ENCODE measurements around the gene RUNDC3A. TPM values are rescaled to one million over a fixed set of nuclear protein-coding genes. Genes with fewer than 3 reads are reported as not detected.

Gene RUNDC3A
- total RNA-seq = 0.26 and 3.1 TPM in 2 replicates

GRCh38 chr17:44308320-44308818 is at the start of gene RUNDC3A:
Gene RUNDC3A, plus strand, starts transcription at chr17:44308601. Its CDS starts 232 bp downstream, at chr17:44308833.
- H3K27me3 ChIP-seq (ENCODE audit: control insufficient read depth, insufficient read depth, low read length) = no peaks in the 10 kb centered on the region
- TF ChIP-seq, protein P1, sequence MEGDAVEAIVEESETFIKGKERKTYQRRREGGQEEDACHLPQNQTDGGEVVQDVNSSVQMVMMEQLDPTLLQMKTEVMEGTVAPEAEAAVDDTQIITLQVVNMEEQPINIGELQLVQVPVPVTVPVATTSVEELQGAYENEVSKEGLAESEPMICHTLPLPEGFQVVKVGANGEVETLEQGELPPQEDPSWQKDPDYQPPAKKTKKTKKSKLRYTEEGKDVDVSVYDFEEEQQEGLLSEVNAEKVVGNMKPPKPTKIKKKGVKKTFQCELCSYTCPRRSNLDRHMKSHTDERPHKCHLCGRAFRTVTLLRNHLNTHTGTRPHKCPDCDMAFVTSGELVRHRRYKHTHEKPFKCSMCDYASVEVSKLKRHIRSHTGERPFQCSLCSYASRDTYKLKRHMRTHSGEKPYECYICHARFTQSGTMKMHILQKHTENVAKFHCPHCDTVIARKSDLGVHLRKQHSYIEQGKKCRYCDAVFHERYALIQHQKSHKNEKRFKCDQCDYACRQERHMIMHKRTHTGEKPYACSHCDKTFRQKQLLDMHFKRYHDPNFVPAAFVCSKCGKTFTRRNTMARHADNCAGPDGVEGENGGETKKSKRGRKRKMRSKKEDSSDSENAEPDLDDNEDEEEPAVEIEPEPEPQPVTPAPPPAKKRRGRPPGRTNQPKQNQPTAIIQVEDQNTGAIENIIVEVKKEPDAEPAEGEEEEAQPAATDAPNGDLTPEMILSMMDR (IDR thresholded peaks at IDR 0.05; ENCODE audit: insufficient read depth, low read length, severe bottlenecking) = no peak
- peak within 1 kb of the TSS; percentile 47 for H3K4me3 ChIP-seq (ENCODE audit: low read depth, low read length)
- FAIRE-seq (no peak), DNase-seq (ENCODE audit: low read depth) (peak; percentile 52)
- H3K36me3 ChIP-seq (ENCODE audit: control insufficient read depth, insufficient read depth, low read length) = no peaks in the 10 kb centered on the region

GRCh38 chr17:44258811-44259351 is 49.5 kb upstream of the RUNDC3A start:
- Histone ChIP-seq H3K36me3 (ENCODE audit: control insufficient read depth, insufficient read depth, low read length) (no peaks in the 10 kb centered on the region), H3K4me3 (ENCODE audit: low read depth, low read length) (no peak overlapping the region), H3K27me3 (ENCODE audit: control insufficient read depth, insufficient read depth, low read length) (peaks cover 2% of the 10 kb centered on the region)
- FAIRE-seq (no peak), DNase-seq (ENCODE audit: low read depth) (no peak)
- TF ChIP-seq, protein P1 (IDR thresholded peaks at IDR 0.05; ENCODE audit: insufficient read depth, low read length, severe bottlenecking) = no peak

- FAIRE-seq = no peak
- H3K4me3 ChIP-seq (ENCODE audit: low read depth, low read length) = no peak overlapping the region
- TF ChIP-seq, protein P1 (IDR thresholded peaks at IDR 0.05; ENCODE audit: insufficient read depth, low read length, severe bottlenecking) = no peak
- H3K36me3 ChIP-seq (ENCODE audit: control insufficient read depth, insufficient read depth, low read length) = no peaks in the 10 kb centered on the region
- DNase-seq (ENCODE audit: low read depth) = no peak
- peaks cover 2% of the 10 kb centered on the region for H3K27me3 ChIP-seq (ENCODE audit: control insufficient read depth, insufficient read depth, low read length)
These were observed 48.1 kb upstream of the RUNDC3A start for GRCh38 chr17:44260296-44260695.

DNA sequence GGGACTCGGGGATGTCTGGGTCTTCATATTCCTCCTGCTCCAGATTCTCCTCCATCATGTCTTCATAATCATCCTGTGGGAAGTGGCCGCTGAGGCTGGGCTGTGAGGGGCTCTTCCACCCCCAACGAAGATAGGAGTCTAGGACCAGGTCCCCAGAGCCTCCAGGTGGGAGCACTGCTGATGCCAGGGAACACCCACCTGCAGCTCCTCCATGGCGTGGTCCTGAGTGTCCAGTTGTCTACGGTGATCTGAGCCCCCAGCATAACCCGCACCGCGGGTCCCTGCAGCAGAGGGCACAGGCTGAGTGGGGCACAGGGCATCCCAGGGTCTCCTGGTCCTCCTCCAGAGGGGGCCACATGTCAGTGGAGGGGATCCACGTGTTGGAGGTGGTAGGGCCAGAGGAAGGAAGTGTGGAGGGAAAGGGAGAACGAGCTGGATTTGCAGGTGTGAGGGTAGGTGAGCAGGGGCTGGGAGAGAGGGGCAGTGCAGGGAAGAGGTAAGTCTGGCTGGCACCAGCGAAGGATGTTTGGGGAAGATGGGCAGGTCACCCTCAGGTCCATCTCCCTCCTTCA is 45.7 kb upstream of the RUNDC3A start:
- H3K27me3 ChIP-seq (ENCODE audit: control insufficient read depth, insufficient read depth, low read length) = peaks cover 3% of the 10 kb centered on the region
- DNase-seq (ENCODE audit: low read depth) = no peak
- TF ChIP-seq, protein P1 (IDR thresholded peaks at IDR 0.05; ENCODE audit: insufficient read depth, low read length, severe bottlenecking) = no peak
- no peak for FAIRE-seq
- H3K4me3 ChIP-seq (ENCODE audit: low read depth, low read length) = no peak overlapping the region
- H3K36me3 ChIP-seq (ENCODE audit: control insufficient read depth, insufficient read depth, low read length) = no peaks in the 10 kb centered on the region

DNA sequence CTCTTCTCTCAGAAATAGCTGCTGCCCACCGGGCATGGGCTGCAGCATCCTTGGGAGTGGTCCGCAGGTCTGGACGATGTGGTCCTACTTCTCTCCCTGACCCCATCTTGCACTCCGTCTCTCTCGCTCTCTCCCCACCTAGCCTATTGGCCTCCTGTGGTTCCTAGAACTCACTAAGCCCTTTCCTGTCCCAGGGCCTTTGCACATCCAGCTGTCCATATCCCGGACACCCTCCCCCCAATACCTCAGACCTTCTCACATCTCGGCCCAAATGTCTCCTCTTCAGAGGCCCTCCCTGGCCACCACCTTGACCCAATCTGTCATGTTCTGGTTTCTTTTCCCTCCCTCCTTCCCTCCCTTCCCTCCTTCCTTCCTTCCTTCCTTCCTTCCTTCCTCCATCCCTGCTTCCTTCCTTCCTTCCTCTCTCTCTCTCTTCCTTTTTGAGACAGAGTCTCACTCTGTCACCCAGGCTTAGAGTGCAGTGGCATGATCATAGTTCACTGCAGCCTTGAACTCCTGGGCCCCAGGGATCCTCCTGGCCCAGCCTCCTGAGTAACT is 45.0 kb upstream of the RUNDC3A start:
- FAIRE-seq (no peak), DNase-seq (ENCODE audit: low read depth) (no peak)
- TF ChIP-seq, protein P1 (IDR thresholded peaks at IDR 0.05; ENCODE audit: insufficient read depth, low read length, severe bottlenecking) = no peak
- Histone ChIP-seq H3K27me3 (ENCODE audit: control insufficient read depth, insufficient read depth, low read length) (peaks cover 3% of the 10 kb centered on the region), H3K36me3 (ENCODE audit: control insufficient read depth, insufficient read depth, low read length) (no peaks in the 10 kb centered on the region), H3K4me3 (ENCODE audit: low read depth, low read length) (no peak overlapping the region)
